H1 (cell line): ENCODE data around the gene GOLGA3. TPM values are rescaled to one million over a fixed set of nuclear protein-coding genes. Genes with fewer than 3 reads are reported as not detected.

Experiments
- CTCF ChIA-PET: fragments of 300-600 bp; sonication (Branson Sonifier 250); formaldehyde crosslinking; loops from one replicate; lab custom pipeline; 2021; ENCODE audit not compliant: partially characterized antibody; lab: Charles Lee
- POLR2A ChIA-PET: fragments of 300-600 bp; sonication (Branson Sonifier 250); formaldehyde crosslinking; loops from one replicate; lab custom pipeline; 2021; ENCODE audit warnings: inconsistent platforms; ENCODE audit not compliant: partially characterized antibody; lab: Charles Lee
- DNase-seq, 2 experiments: peaks; one replicate each; pipeline versions ENCODE4 v3.0.0 to v3.0.0-alpha.2; 2010 to 2022; ENCODE audit warnings: low spot score in 2 of 2, low read depth in 1 of 2, mixed read lengths in 1 of 2
- FAIRE-seq: peaks from 2 replicates; lab custom pipeline; 2011; peaks lifted over from hg19 to GRCh38; lab: Jason Lieb, UNC
- H2AFZ ChIP-seq: 2 replicates; pipeline ENCODE4 v1.8.1; 2012; ENCODE audit warnings: low read length, inconsistent platforms
- H2AK5ac ChIP-seq: 2 replicates; pipeline ENCODE4 v1.6.1; 2013; ENCODE audit warnings: low read depth, low read length
- H2BK120ac ChIP-seq: replicated peaks from 2 replicates; pipeline ENCODE3; 2013; ENCODE audit warnings: low read depth, low read length, inconsistent platforms
- H2BK12ac ChIP-seq: 2 replicates; pipeline ENCODE4 v1.6.1; 2013; ENCODE audit warnings: low read depth, low read length
- H2BK15ac ChIP-seq: 2 replicates; pipeline ENCODE4 v1.6.1; 2013; ENCODE audit warnings: low read length
- H2BK20ac ChIP-seq: 2 replicates; pipeline ENCODE4 v1.6.1; 2013; ENCODE audit warnings: low read length
- H2BK5ac ChIP-seq: 2 replicates; pipeline ENCODE4 v1.6.1; 2013; ENCODE audit warnings: low read depth, low read length
- H3K14ac ChIP-seq: 2 replicates; pipeline ENCODE4 v1.6.1; 2013; ENCODE audit warnings: inconsistent platforms; ENCODE audit not compliant: insufficient read length
- H3K18ac ChIP-seq: 2 replicates; pipeline ENCODE4 v1.6.1; 2013; ENCODE audit warnings: low read length; ENCODE audit errors: extremely low read depth
- H3K23ac ChIP-seq: 2 replicates; pipeline ENCODE4 v1.6.1; 2013; ENCODE audit warnings: inconsistent platforms; ENCODE audit not compliant: insufficient read length
- H3K23me2 ChIP-seq: 2 replicates; pipeline ENCODE4 v1.6.1; 2013; ENCODE audit warnings: low read depth, low read length
- H3K27ac ChIP-seq: 2 replicates; pipeline ENCODE4 v1.6.1; 2011; ENCODE audit warnings: low read depth, low read length, inconsistent platforms
- H3K27me3 ChIP-seq, 4 experiments: replicated peaks in 1 of 4; 1 replicate in 1 of 4; 2 replicates in 3 of 4; pipeline versions ENCODE4 v1.6.1 to v1.8.1; 2011 to 2013; ENCODE audit warnings: low read length in 3 of 4, mild to moderate bottlenecking in 3 of 4, inconsistent platforms in 2 of 4, mixed read lengths in 2 of 4, moderate library complexity in 1 of 4; ENCODE audit not compliant: control insufficient read depth in 3 of 4, insufficient read depth in 3 of 4; ENCODE audit errors: extremely low read depth in 1 of 4
- H3K36me3 ChIP-seq, 4 experiments: 2 replicates each; pipeline versions ENCODE4 v1.6.1 to v1.8.1; 2011 to 2013; ENCODE audit warnings: mild to moderate bottlenecking in 4 of 4, low read length in 3 of 4, moderate library complexity in 2 of 4, control low read depth in 1 of 4, inconsistent platforms in 1 of 4; ENCODE audit not compliant: insufficient read depth in 4 of 4, control insufficient read depth in 2 of 4
- H3K4ac ChIP-seq: replicated peaks from 2 replicates; pipeline ENCODE3; 2013; ENCODE audit warnings: low read length, low read depth, mixed read lengths, inconsistent platforms; ENCODE audit not compliant: insufficient read length
- H3K4me1 ChIP-seq, 4 experiments: replicated peaks in 1 of 4; 1 replicate in 1 of 4; 2 replicates in 3 of 4; pipeline versions ENCODE4 v1.6.1 to v1.8.1; 2011 to 2013; ENCODE audit warnings: low read length in 3 of 4, inconsistent platforms in 2 of 4, mixed read lengths in 1 of 4; ENCODE audit not compliant: insufficient read depth in 4 of 4, control insufficient read depth in 3 of 4
- H3K4me2 ChIP-seq, 2 experiments: 2 replicates each; pipeline versions ENCODE4 v1.6.1 to v1.8.1; 2011 to 2013; ENCODE audit warnings: low read depth in 2 of 2, low read length in 2 of 2, control low read depth in 1 of 2, inconsistent platforms in 1 of 2, mild to moderate bottlenecking in 1 of 2; ENCODE audit not compliant: insufficient read depth in 1 of 2
- H3K4me3 ChIP-seq, 4 experiments: fragments of 200-600, 300-600 bp in 1 of 4; sonication (generic), shearing (Covaris generic), sonication (Bioruptor Twin) in 1 of 4; 2 replicates each; pipeline versions ENCODE4 v1.5.1 to v1.8.1; 2011 to 2016; ENCODE audit warnings: low read length in 4 of 4, low read depth in 3 of 4, control low read depth in 2 of 4, inconsistent platforms in 2 of 4, mild to moderate bottlenecking in 2 of 4, mixed read lengths in 1 of 4, moderate library complexity in 1 of 4; ENCODE audit not compliant: insufficient read depth in 2 of 4; ENCODE audit errors: extremely low read depth in 1 of 4
- H3K56ac ChIP-seq: replicated peaks from 2 replicates; pipeline ENCODE3; 2013; ENCODE audit warnings: low read depth, mild to moderate bottlenecking, mixed read lengths, low read length, inconsistent platforms; ENCODE audit not compliant: insufficient read length
- H3K79me1 ChIP-seq: 2 replicates; pipeline ENCODE4 v1.6.1; 2013; ENCODE audit warnings: low read depth, low read length, control low read depth
- H3K79me2 ChIP-seq, 2 experiments: 2 replicates each; pipeline versions ENCODE4 v1.6.1 to v1.8.1; 2012 to 2013; ENCODE audit warnings: low read length in 2 of 2, mild to moderate bottlenecking in 2 of 2, inconsistent platforms in 1 of 2; ENCODE audit not compliant: insufficient read depth in 2 of 2, control insufficient read depth in 1 of 2
- H3K9ac ChIP-seq, 4 experiments: replicated peaks in 1 of 4; 1 replicate in 1 of 4; 2 replicates in 3 of 4; pipeline versions ENCODE4 v1.6.1 to v1.8.1; 2011 to 2013; ENCODE audit warnings: low read depth in 3 of 4, low read length in 3 of 4, control low read depth in 2 of 4, mild to moderate bottlenecking in 2 of 4, moderate library complexity in 2 of 4, inconsistent platforms in 1 of 4; ENCODE audit errors: extremely low read depth in 1 of 4
- H3K9me3 ChIP-seq, 2 experiments: 2 replicates each; pipeline versions ENCODE4 v1.6.1 to v1.8.1; 2012 to 2013; ENCODE audit warnings: mild to moderate bottlenecking in 2 of 2, moderate library complexity in 2 of 2, control low read depth in 1 of 2, inconsistent platforms in 1 of 2, low read depth in 1 of 2, low read length in 1 of 2, mixed read lengths in 1 of 2; ENCODE audit not compliant: insufficient read depth in 2 of 2
- H4K20me1 ChIP-seq, 2 experiments: replicated peaks in 1 of 2; 2 replicates each; pipeline versions ENCODE3 to v1.8.1; 2011 to 2013; ENCODE audit warnings: inconsistent platforms in 2 of 2, low read length in 2 of 2, mild to moderate bottlenecking in 1 of 2; ENCODE audit not compliant: insufficient read depth in 2 of 2, control insufficient read depth in 1 of 2
- H4K5ac ChIP-seq: 2 replicates; pipeline ENCODE4 v1.6.1; 2013; ENCODE audit warnings: low read length, low read depth, mixed read lengths, inconsistent platforms; ENCODE audit not compliant: insufficient read length
- H4K8ac ChIP-seq: 2 replicates; pipeline ENCODE4 v1.8.0; 2013; ENCODE audit warnings: mild to moderate bottlenecking, moderate library complexity, low read length, inconsistent platforms; ENCODE audit not compliant: insufficient read depth; ENCODE audit errors: extremely low read depth
- H4K91ac ChIP-seq: replicated peaks from 2 replicates; pipeline ENCODE3; 2013; ENCODE audit warnings: low read length, mixed read lengths, inconsistent platforms; ENCODE audit not compliant: insufficient read length
- WGBS, 2 experiments: shearing (Covaris generic) in 1 of 2; methylation state at CpG; one replicate each; pipeline versions ENCODE4 v1.1.6 to v1.1.7; 2013 to 2015; ENCODE audit warnings: low lambda C conversion rate in 2 of 2, mixed read lengths in 2 of 2, inconsistent platforms in 1 of 2, low coverage in 1 of 2, missing lambda C conversion rate in 1 of 2; ENCODE audit not compliant: insufficient replicate concordance in 2 of 2, insufficient coverage in 1 of 2, insufficient read length in 1 of 2; ENCODE audit errors: extremely low coverage in 1 of 2, missing lambda C conversion rate in 1 of 2; 5-methylcytosine and 5-hydroxymethylcytosine counted together
- polyA plus RNA-seq, 7 experiments: library from polyadenylated mRNA; depleted of rRNA in 3 of 7; stranded (reverse) in 5 of 7; unstranded in 2 of 7; fragments of >200 nt in 5 of 7; fragments of 200-250 nt in 2 of 7; gene quantifications; 1 replicate in 5 of 7; 2 replicates in 1 of 7; 4 replicates in 1 of 7; pipeline versions ENCODE4 v1.2.1 to v1.2.3, GENCODE V29; 2011 to 2013; ENCODE audit warnings: missing spikeins in 2 of 7, mixed read lengths in 2 of 7
- total RNA-seq: library from RNA; stranded (reverse); fragmentation: NEBNext Ultra II Directional; extraction: Animal tissue kit (Norgen Biotek cat#: 25700); gene quantifications from 2 replicates; pipeline ENCODE4 v1.2.1, GENCODE V29; 2021

Gene GOLGA3
- total and polyA plus RNA-seq, 2 of the 8 experiments (the other 6 are each of a cell fraction or from before 2014, with no cell fraction given) = 6.4 to 33.1 TPM

GRCh38 chr12:132838410-132839080 is 9.9 kb upstream of the GOLGA3 start:
- no peak overlapping the region for H4K5ac ChIP-seq
- no peak overlapping the region for H3K4me3 ChIP-seq
- no peak overlapping the region for H4K91ac ChIP-seq
- no peaks in the 10 kb centered on the region for H3K27me3 ChIP-seq
- H3K56ac ChIP-seq = no peak overlapping the region
- no peak overlapping the region for H2BK120ac ChIP-seq
- H3K4ac ChIP-seq = no peak overlapping the region
- ChIA-PET POLR2A (interaction anchor here (0.7 to 2.5 kb wide), 8 partner anchors 8 to 46 kb away, joined by 3 to 14 read pairs (median 4); no protein-coding TSS in a partner anchor), CTCF (interaction anchor here (0.7 kb wide), 2 partner anchors 28 to 68 kb away, joined by 3 read pairs; no protein-coding TSS in a partner anchor)
- H3K23ac ChIP-seq = no peak overlapping the region
- H3K4me2 ChIP-seq = no peak overlapping the region
- H3K14ac ChIP-seq = no peak overlapping the region
- 93% methylated on average over 17 of the region's 17 CpGs; no CpG with 5 or more reads in 1 of the 2 experiments for WGBS, 2 experiments
- no peaks in the 10 kb centered on the region for H3K9me3 ChIP-seq
- H3K36me3 ChIP-seq = peaks cover 4 to 34% (median 11%) of the 10 kb centered on the region in 4 experiments; a peak in 7 of 8 replicates
- H3K23me2 ChIP-seq = no peaks in the 10 kb centered on the region
- no peak overlapping the region for H3K18ac ChIP-seq
- H3K9ac ChIP-seq = no peak overlapping the region
- H3K79me1 ChIP-seq = no peaks in the 10 kb centered on the region
- H2BK15ac ChIP-seq = no peak overlapping the region
- H3K4me1 ChIP-seq = no peaks in the 10 kb centered on the region
- no peak overlapping the region for H2BK5ac ChIP-seq
- no peak overlapping the region; the same call in 1 of the 2 replicates for H4K8ac ChIP-seq
- H2AK5ac ChIP-seq = no peak overlapping the region
- FAIRE-seq (no peak), DNase-seq (no peak)
- no peak overlapping the region for H2BK12ac ChIP-seq
- H3K79me2 ChIP-seq = no peaks in the 10 kb centered on the region
- H3K27ac ChIP-seq = no peak overlapping the region; the same call in 1 of the 2 replicates
- no peak overlapping the region for H2BK20ac ChIP-seq
- peaks cover 1 to 2% of the 10 kb centered on the region in 2 experiments for H4K20me1 ChIP-seq
- H2AFZ ChIP-seq = no peak overlapping the region
